Stimulated activated CD8-positive, alpha-beta memory T cell treated with anti-CD3 and anti-CD28 coated beads, Interleukin-4, amount 100 ng/mL, for 24 hours (primary cell): ENCODE data around the gene TNIK.

Source experiments
- DNase-seq: peaks from one replicate; pipeline ENCODE4 v3.0.0-alpha.2; 2020; ENCODE audit warnings: low read depth

TNIK gene

GRCh38 chr3:171186817-171187500, 273.2 kb downstream of the TNIK start:
- no peak for DNase-seq

GRCh38 chr3:171186383-171186782, 273.8 kb downstream of the TNIK start:
- DNase-seq = no peak

- DNase-seq = no peak
These were observed 274.2 kb downstream of the TNIK start for GRCh38 chr3:171185959-171186358.

- DNase-seq = no peak
These were observed 275.8 kb downstream of the TNIK start for GRCh38 chr3:171184372-171184771.

- DNase-seq = no peak
These were observed 277.2 kb downstream of the TNIK start for GRCh38 chr3:171183042-171183441.

GRCh38 chr3:171181907-171182690, 278.1 kb downstream of the TNIK start:
- no peak for DNase-seq

GRCh38 chr3:171178714-171179113, 281.5 kb downstream of the TNIK start:
- DNase-seq = no peak

- DNase-seq = no peak
These were observed 282.7 kb downstream of the TNIK start for GRCh38 chr3:171177553-171177952.

GRCh38 chr3:171177056-171177455, 283.1 kb downstream of the TNIK start:
- no peak for DNase-seq

GRCh38 chr3:171176244-171176933, 283.8 kb downstream of the TNIK start:
- no peak for DNase-seq

GRCh38 chr3:171175741-171176234, 284.4 kb downstream of the TNIK start:
- no peak for DNase-seq

GRCh38 chr3:171173736-171174135, 286.5 kb downstream of the TNIK start:
- no peak for DNase-seq

GRCh38 chr3:171172070-171172469, 288.1 kb downstream of the TNIK start:
- no peak for DNase-seq

- DNase-seq = no peak
These were observed 290.3 kb downstream of the TNIK start for GRCh38 chr3:171169866-171170265.

GRCh38 chr3:171169443-171169842, 290.8 kb downstream of the TNIK start:
- no peak for DNase-seq

GRCh38 chr3:171168551-171168950, 291.7 kb downstream of the TNIK start:
- no peak for DNase-seq

- no peak for DNase-seq
These were observed 292.1 kb downstream of the TNIK start for GRCh38 chr3:171168086-171168485.

- no peak for DNase-seq
These were observed 294.2 kb downstream of the TNIK start for GRCh38 chr3:171165983-171166382.

GRCh38 chr3:171165499-171165921, 294.7 kb downstream of the TNIK start:
- no peak for DNase-seq

GRCh38 chr3:171164067-171164465, 296.1 kb downstream of the TNIK start:
- no peak for DNase-seq

- DNase-seq = no peak
These were observed 296.8 kb downstream of the TNIK start for GRCh38 chr3:171163101-171164066.

GRCh38 chr3:171160325-171160724, 299.9 kb downstream of the TNIK start:
- no peak for DNase-seq
